Measurements from ENCODE around the gene FER1L5. TPM values are rescaled to one million over a fixed set of nuclear protein-coding genes. Genes with fewer than 3 reads are reported as not detected.

FER1L5 gene
- total RNA-seq, 1 donor from 2014 or later, result 0.05 TPM

DNA sequence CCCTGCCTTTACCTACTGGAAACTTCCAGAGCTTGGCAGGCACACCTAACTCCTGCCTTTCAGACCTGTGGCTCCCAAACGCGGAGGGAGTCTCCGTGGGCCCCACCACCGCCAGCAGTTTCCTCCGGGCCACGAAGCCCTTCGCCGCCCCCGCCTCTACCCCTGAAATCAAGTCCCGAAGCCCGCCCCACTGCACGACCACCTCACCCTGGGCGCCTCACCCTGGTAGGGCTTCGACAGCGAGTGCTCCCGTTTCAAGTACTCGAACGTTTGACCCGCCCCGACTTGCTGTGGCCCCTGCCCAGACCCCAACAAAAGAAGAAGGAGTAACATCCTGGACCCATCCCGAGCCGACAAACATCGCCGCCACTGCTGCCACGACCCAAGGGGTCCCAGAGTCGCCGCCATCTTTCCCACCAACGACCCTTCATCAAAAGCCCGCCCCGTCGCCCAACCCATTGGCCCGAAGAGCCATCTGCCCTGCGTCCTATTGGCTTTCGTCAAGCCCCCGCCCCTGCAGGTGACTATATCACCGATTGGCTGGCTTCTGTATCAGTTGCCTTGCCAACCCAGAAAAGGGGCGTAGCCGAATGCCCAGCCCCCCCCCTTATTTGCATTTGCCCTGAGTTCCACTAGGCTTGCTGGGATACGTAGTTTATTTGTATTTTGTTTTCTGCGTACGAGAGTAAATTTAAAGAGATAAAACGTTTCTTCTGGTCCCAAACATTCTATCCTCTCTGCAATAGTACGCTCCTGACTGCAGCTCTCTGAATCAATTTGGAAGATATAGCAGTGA, 97.3 kb downstream of the FER1L5 start, which contains the start of gene LMAN2L:
TSS of gene LMAN2L (minus strand) at position 432 of the 796 bp plus-strand sequence. CDS start at position 408, 24 bp downstream.
- H3K4me3 ChIP-seq, result peak within 1 kb of the TSS; percentile 76
- no peaks in the 10 kb centered on the region for H3K9me3 ChIP-seq (replicated peaks)
- peak; percentile 97 for DNase-seq
- H3K36me3 ChIP-seq, result peaks cover 10% of the 10 kb centered on the region
- peak within 1 kb of the TSS; percentile 73 for H3K27ac ChIP-seq (replicated peaks)
- TF ChIP-seq, protein P1, sequence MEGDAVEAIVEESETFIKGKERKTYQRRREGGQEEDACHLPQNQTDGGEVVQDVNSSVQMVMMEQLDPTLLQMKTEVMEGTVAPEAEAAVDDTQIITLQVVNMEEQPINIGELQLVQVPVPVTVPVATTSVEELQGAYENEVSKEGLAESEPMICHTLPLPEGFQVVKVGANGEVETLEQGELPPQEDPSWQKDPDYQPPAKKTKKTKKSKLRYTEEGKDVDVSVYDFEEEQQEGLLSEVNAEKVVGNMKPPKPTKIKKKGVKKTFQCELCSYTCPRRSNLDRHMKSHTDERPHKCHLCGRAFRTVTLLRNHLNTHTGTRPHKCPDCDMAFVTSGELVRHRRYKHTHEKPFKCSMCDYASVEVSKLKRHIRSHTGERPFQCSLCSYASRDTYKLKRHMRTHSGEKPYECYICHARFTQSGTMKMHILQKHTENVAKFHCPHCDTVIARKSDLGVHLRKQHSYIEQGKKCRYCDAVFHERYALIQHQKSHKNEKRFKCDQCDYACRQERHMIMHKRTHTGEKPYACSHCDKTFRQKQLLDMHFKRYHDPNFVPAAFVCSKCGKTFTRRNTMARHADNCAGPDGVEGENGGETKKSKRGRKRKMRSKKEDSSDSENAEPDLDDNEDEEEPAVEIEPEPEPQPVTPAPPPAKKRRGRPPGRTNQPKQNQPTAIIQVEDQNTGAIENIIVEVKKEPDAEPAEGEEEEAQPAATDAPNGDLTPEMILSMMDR (IDR thresholded peaks at IDR 0.05; ENCODE audit: borderline replicate concordance), result no peak
- H3K4me1 ChIP-seq, result peaks cover 56% of the 10 kb centered on the region
- no peaks in the 10 kb centered on the region for H3K27me3 ChIP-seq (ENCODE audit: low read depth)
- intact Hi-C loops (cut with micrococcal nuclease), result no loop called here

DNA sequence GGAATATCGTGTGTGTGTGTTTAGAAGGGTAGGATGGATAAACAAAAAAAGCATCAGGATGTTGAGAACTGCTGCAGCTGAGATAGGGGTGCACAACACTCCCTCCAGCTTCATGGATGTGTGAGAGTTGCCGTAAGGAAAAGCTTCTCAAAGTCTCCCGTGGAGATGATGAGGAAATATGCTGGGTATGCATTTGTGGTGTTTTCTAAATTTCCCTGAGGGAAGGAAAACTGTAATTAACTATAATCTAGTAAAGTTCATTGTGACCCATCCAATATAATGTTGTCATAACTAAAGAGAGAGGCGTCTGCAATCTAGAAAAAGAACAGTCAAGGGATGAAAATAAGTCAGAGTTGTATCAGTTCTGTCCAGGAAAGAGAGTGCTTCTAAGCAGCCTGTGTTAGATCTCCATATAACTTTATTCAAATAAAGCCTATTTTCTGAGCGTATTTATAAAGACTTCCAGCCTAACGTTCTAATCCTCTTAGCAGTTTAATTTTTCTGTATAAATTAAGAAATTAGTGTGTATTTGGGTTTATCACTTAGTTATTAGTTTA, 104.6 kb downstream of the FER1L5 start:
- intact Hi-C loops (cut with micrococcal nuclease), result no loop called here
- H3K27me3 ChIP-seq (ENCODE audit: low read depth), result no peaks in the 10 kb centered on the region
- TF ChIP-seq, protein P1 (IDR thresholded peaks at IDR 0.05; ENCODE audit: borderline replicate concordance), result no peak
- no peaks in the 10 kb centered on the region for H3K36me3 ChIP-seq
- no peak overlapping the region for H3K4me3 ChIP-seq
- DNase-seq, result no peak
- no peaks in the 10 kb centered on the region for H3K4me1 ChIP-seq
- H3K9me3 ChIP-seq (replicated peaks), result no peaks in the 10 kb centered on the region
- peak overlapping the region; percentile 48 for H3K27ac ChIP-seq (replicated peaks)

DNA sequence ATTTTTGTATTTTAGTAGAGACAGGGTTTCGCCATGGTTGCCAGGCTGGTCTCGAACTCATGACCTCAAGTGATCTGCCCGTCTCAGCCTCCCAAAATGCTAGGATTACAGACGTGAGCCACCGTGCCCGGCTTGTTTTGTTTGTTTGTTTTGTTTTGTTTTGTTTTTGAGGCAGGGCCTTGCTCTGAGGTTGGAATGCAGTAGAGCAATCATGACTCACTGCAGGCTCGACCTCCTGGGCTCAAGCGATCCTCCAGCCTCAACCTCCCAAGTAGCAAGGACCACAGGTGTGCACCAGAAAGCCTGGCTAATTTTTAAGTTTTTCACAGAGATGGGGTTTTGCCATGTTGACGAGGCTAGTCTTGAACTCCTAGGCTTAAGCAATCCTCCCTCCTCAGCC, 109.2 kb downstream of the FER1L5 start:
- no peaks in the 10 kb centered on the region for H3K36me3 ChIP-seq
- no peaks in the 10 kb centered on the region for H3K27me3 ChIP-seq (ENCODE audit: low read depth)
- H3K9me3 ChIP-seq (replicated peaks), result no peaks in the 10 kb centered on the region
- DNase-seq, result no peak
- TF ChIP-seq, protein P1 (IDR thresholded peaks at IDR 0.05; ENCODE audit: borderline replicate concordance), result no peak
- H3K4me3 ChIP-seq, result no peak overlapping the region
- H3K4me1 ChIP-seq, result no peaks in the 10 kb centered on the region
- intact Hi-C loops (cut with micrococcal nuclease), result no loop called here
- H3K27ac ChIP-seq (replicated peaks), result no peak overlapping the region

DNA sequence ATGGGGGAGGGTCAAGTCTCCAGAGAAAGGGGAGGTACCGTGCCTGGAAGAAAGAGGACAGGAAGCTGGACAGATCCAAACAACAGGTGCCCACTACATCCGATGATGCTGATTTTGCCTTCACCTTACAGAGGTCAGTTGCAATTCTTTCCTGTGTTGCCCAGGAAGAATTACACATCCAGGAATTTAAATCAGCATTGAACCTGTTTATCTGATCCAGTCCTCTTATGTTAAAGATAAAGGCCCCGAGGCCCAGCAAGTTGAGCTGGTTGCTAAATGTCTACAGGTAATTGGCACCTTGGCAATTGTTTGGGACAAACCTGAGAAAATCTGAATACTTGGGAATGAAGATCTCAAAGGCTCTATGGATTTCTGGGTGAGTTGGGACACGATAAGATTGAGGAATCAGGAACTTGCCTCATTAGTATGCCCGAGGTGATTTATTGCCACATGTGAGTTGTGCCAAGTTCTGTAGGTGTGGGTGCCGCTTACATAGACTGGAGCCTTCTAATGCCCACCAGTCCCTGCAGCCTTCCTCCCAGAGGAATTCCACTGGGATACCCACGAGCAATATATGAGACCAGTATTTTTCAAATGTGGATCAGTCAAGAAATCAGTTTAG, 111.2 kb downstream of the FER1L5 start:
- H3K4me1 ChIP-seq, result no peaks in the 10 kb centered on the region
- no peaks in the 10 kb centered on the region for H3K9me3 ChIP-seq (replicated peaks)
- no peak overlapping the region for H3K27ac ChIP-seq (replicated peaks)
- H3K36me3 ChIP-seq, result no peaks in the 10 kb centered on the region
- TF ChIP-seq, protein P1 (IDR thresholded peaks at IDR 0.05; ENCODE audit: borderline replicate concordance), result no peak
- H3K27me3 ChIP-seq (ENCODE audit: low read depth), result no peaks in the 10 kb centered on the region
- no peak overlapping the region for H3K4me3 ChIP-seq
- DNase-seq, result no peak
- intact Hi-C loops (cut with micrococcal nuclease), result no loop called here

DNA sequence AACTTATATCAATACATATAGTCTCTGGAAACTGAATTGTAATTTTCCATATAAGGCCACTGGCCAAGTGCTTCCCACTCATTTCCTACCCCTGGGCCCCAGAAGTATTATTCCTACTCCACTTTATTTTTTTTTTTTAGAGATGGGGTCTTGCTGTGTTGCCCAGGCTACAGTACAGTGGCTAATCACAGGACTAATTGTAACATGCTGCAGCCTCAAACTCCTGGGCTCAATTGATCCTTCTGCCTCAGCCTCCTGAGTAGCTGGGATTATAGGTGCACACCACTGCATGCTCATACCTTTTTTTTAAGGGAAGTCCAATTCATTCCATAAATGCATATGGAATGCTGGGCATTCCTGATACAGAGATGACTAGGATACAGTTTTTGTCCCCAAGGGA, 111.8 kb downstream of the FER1L5 start:
- Histone ChIP-seq H3K36me3 (no peaks in the 10 kb centered on the region), H3K9me3 (replicated peaks) (no peaks in the 10 kb centered on the region), H3K27me3 (ENCODE audit: low read depth) (no peaks in the 10 kb centered on the region), H3K4me1 (no peaks in the 10 kb centered on the region), H3K27ac (replicated peaks) (no peak overlapping the region), H3K4me3 (no peak overlapping the region)
- TF ChIP-seq, protein P1 (IDR thresholded peaks at IDR 0.05; ENCODE audit: borderline replicate concordance), result no peak
- no peak for DNase-seq
- intact Hi-C loops (cut with micrococcal nuclease), result no loop called here

Other genes with a start within 250 kb of the FER1L5 start
- gene NEURL3, start 137.4 kb upstream of the FER1L5 start, total RNA-seq, result not detected
- gene ARID5A, start 106.0 kb upstream of the FER1L5 start, total RNA-seq, result 17.3 TPM
- gene KANSL3, start 4.5 kb upstream of the FER1L5 start, total RNA-seq, result 31.7 TPM
- 27.9 TPM for gene LMAN2L, start 97.3 kb downstream of the FER1L5 start, total RNA-seq
- gene CNNM4, start 118.1 kb downstream of the FER1L5 start, total RNA-seq, result 28.9 TPM
- gene CNNM3, start 173.5 kb downstream of the FER1L5 start, total RNA-seq, result 11.1 TPM
- gene ANKRD23, start 201.3 kb downstream of the FER1L5 start, total RNA-seq, result 14.4 TPM
- gene ANKRD39, start 215.3 kb downstream of the FER1L5 start, total RNA-seq, result 14.3 TPM
- 16.6 TPM for gene SEMA4C, start 227.3 kb downstream of the FER1L5 start, total RNA-seq

All from left ventricle myocardium inferior (tissue), 1 donor.